HG02642 (cell line): ENCODE data around the gene KRTAP3-1.
"Not testable (repeated sequence)": the region's sequence is repeated elsewhere in the genome, so short reads cannot be mapped to it uniquely, and the experiment has no call there.

ENCODE experiments used
- ATAC-seq: cut with Tn5 transposase; IDR thresholded peaks from one replicate; pipeline ENCODE4 v1.9.1; 2021; ENCODE audit warnings: mild to moderate bottlenecking; ENCODE audit not compliant: unreplicated experiment, poor library complexity

KRTAP3-1 gene

GRCh38 chr17:41016578-41017215 lies 7.8 kb upstream of the KRTAP3-1 start:
- no peak for ATAC-seq

GRCh38 chr17:41015454-41015853 lies 6.5 kb upstream of the KRTAP3-1 start:
- no peak for ATAC-seq

- ATAC-seq, result no peak
Observed at GRCh38 chr17:41013606-41014005, 4.7 kb upstream of the KRTAP3-1 start.

- ATAC-seq, result no peak
Observed at GRCh38 chr17:41013181-41013580, 4.3 kb upstream of the KRTAP3-1 start.

GRCh38 chr17:41012326-41013120 lies 3.6 kb upstream of the KRTAP3-1 start:
- ATAC-seq, result no peak

GRCh38 chr17:41010441-41010840 lies 1.5 kb upstream of the KRTAP3-1 start:
- no peak for ATAC-seq

GRCh38 chr17:41009936-41010335 lies 1.0 kb upstream of the KRTAP3-1 start:
- ATAC-seq, result no peak

- no peak for ATAC-seq
Observed at GRCh38 chr17:41009301-41009760, 403 bp upstream of the KRTAP3-1 start.

GRCh38 chr17:41004397-41004796 lies 4.5 kb downstream of the KRTAP3-1 start:
- no peak for ATAC-seq

GRCh38 chr17:41003926-41004325 lies 5.0 kb downstream of the KRTAP3-1 start:
- ATAC-seq, result no peak

GRCh38 chr17:41002814-41003213 lies 6.1 kb downstream of the KRTAP3-1 start:
- ATAC-seq, result no peak

GRCh38 chr17:41001795-41002194 lies 7.1 kb downstream of the KRTAP3-1 start:
- no peak for ATAC-seq

- not testable (repeated sequence) for ATAC-seq
Observed at GRCh38 chr17:40999563-40999962, 9.4 kb downstream of the KRTAP3-1 start, which contains the start of gene KRTAP3-2. KRTAP3-2 (minus strand) TSS chr17:40999906; CDS start chr17:40999853, 53 bp downstream.

- ATAC-seq, result no peak
Observed at GRCh38 chr17:40997361-40997760, 11.6 kb downstream of the KRTAP3-1 start.

- no peak for ATAC-seq
Observed at GRCh38 chr17:40996829-40997228, 12.1 kb downstream of the KRTAP3-1 start.

- no peak for ATAC-seq
Observed at GRCh38 chr17:40995116-40995515, 13.8 kb downstream of the KRTAP3-1 start.

- ATAC-seq, result no peak
Observed at GRCh38 chr17:40993839-40994238, 15.1 kb downstream of the KRTAP3-1 start, which contains the start of gene KRTAP3-3. KRTAP3-3 (minus strand) TSS chr17:40994164; CDS start chr17:40994097, 67 bp downstream.

GRCh38 chr17:40993084-40993483 lies 15.8 kb downstream of the KRTAP3-1 start:
- no peak for ATAC-seq

GRCh38 chr17:40992666-40993065 lies 16.3 kb downstream of the KRTAP3-1 start:
- ATAC-seq, result no peak

GRCh38 chr17:40986920-40987319 lies 22.0 kb downstream of the KRTAP3-1 start:
- no peak for ATAC-seq

GRCh38 chr17:40984226-40984625 lies 24.7 kb downstream of the KRTAP3-1 start, which contains the start of gene KRT40:
KRT40 (minus strand) TSS chr17:40984326; CDS start chr17:40984273, 53 bp downstream.
- no peak for ATAC-seq
